Nephron (organoid): ENCODE measurements around the gene DRC1.
A peak's percentile ranks its signal among the peaks of the same experiment; 100 is the strongest.

Source experiments
- H3K27ac Mint-ChIP-seq, 3 experiments: 2 replicates each; pipeline ENCODE4 v1.8.0; 2020; ENCODE audit warnings: mixed read lengths in 3 of 3, mild to moderate bottlenecking in 2 of 3, moderate library complexity in 1 of 3
- H3K27me3 Mint-ChIP-seq: 2 replicates; pipeline ENCODE4 v1.8.0; 2021; ENCODE audit warnings: low read depth, mild to moderate bottlenecking, moderate library complexity, mixed read lengths
- H3K36me3 Mint-ChIP-seq: 2 replicates; pipeline ENCODE4 v1.8.0; 2020; ENCODE audit warnings: low read depth, mixed read lengths
- H3K4me1 Mint-ChIP-seq: 2 replicates; pipeline ENCODE4 v1.8.0; 2020; ENCODE audit warnings: mixed read lengths
- H3K4me3 Mint-ChIP-seq, 3 experiments: 2 replicates each; pipeline ENCODE4 v1.8.0; 2020; ENCODE audit warnings: mild to moderate bottlenecking in 3 of 3, mixed read lengths in 3 of 3, moderate library complexity in 2 of 3
- H3K9me3 Mint-ChIP-seq: 2 replicates; pipeline ENCODE4 v1.8.0; 2020; ENCODE audit warnings: mixed read lengths
- TF ChIP-seq, protein P1 (sequence below), 3 experiments: fragments of 200-600 bp; sonication (generic); IDR thresholded peaks; one replicate each; pipeline ENCODE4 v1.5.0; 2021; ENCODE audit warnings: antibody characterized with exemption in 3 of 3; ENCODE audit not compliant: unreplicated experiment in 3 of 3

The DRC1 gene

DNA sequence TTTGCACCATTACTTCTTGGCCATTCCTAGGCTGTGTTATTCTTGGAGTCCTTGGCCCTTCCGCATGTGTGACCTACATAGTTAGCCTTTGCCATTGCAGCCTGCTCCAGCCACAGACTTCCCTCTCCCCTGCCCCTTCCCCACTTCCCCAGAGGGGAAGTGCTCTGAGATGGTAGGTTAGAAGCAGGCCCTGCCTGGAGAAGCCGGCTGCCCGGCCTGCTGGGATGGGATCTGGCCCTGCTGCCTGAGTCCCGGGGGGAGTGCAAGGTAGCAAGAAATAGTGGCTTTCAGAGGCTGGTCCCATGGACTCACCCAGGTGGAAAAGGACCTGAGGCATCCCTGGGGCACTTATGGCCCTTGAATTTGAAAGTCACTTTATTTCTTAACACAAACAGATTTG lies 104.6 kb downstream of the DRC1 start:
- Mint-ChIP-seq H3K36me3 (no peaks in the 10 kb centered on the region), H3K4me3 (no peak overlapping the region), H3K9me3 (no peaks in the 10 kb centered on the region), H3K27ac (peak overlapping the region in 1 of 3 experiments; percentile 46), H3K4me1 (no peaks in the 10 kb centered on the region), H3K27me3 (peaks cover 33% of the 10 kb centered on the region)
- TF ChIP-seq, protein P1, sequence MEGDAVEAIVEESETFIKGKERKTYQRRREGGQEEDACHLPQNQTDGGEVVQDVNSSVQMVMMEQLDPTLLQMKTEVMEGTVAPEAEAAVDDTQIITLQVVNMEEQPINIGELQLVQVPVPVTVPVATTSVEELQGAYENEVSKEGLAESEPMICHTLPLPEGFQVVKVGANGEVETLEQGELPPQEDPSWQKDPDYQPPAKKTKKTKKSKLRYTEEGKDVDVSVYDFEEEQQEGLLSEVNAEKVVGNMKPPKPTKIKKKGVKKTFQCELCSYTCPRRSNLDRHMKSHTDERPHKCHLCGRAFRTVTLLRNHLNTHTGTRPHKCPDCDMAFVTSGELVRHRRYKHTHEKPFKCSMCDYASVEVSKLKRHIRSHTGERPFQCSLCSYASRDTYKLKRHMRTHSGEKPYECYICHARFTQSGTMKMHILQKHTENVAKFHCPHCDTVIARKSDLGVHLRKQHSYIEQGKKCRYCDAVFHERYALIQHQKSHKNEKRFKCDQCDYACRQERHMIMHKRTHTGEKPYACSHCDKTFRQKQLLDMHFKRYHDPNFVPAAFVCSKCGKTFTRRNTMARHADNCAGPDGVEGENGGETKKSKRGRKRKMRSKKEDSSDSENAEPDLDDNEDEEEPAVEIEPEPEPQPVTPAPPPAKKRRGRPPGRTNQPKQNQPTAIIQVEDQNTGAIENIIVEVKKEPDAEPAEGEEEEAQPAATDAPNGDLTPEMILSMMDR (IDR thresholded peaks at IDR 0.05; ENCODE audit: unreplicated experiment in 3 of 3): no peak
